BLaER1 (cell line): ENCODE data around the gene CTNNA1.

ENCODE experiments used
- H3K27ac ChIP-seq: shearing (Covaris generic); formaldehyde crosslinking; 2 replicates; pipeline ENCODE4 v1.8.1; 2022
- H3K27me3 ChIP-seq: shearing (Covaris generic); formaldehyde crosslinking; 2 replicates; pipeline ENCODE4 v1.8.1; 2022
- H3K36me3 ChIP-seq: shearing (Covaris generic); formaldehyde crosslinking; 2 replicates; pipeline ENCODE4 v1.8.1; 2022
- H3K4me1 ChIP-seq: shearing (Covaris generic); formaldehyde crosslinking; 2 replicates; pipeline ENCODE4 v1.8.1; 2022
- H3K4me2 ChIP-seq: shearing (Covaris generic); formaldehyde crosslinking; 2 replicates; pipeline ENCODE4 v1.8.1; 2022
- H3K4me3 ChIP-seq: shearing (Covaris generic); formaldehyde crosslinking; 2 replicates; pipeline ENCODE4 v1.8.1; 2022
- H3K9ac ChIP-seq: shearing (Covaris generic); formaldehyde crosslinking; 2 replicates; pipeline ENCODE4 v1.8.1; 2022
- H3K9me3 ChIP-seq: shearing (Covaris generic); formaldehyde crosslinking; 2 replicates; pipeline ENCODE4 v1.8.1; 2022
- H4K20me1 ChIP-seq: shearing (Covaris generic); formaldehyde crosslinking; 2 replicates; pipeline ENCODE4 v1.8.1; 2022
- Cebpa-rat ChIP-seq: shearing (Covaris generic); IDR thresholded peaks from 2 replicates; pipeline ENCODE4 v1.8.1; 2022

The CTNNA1 gene

DNA sequence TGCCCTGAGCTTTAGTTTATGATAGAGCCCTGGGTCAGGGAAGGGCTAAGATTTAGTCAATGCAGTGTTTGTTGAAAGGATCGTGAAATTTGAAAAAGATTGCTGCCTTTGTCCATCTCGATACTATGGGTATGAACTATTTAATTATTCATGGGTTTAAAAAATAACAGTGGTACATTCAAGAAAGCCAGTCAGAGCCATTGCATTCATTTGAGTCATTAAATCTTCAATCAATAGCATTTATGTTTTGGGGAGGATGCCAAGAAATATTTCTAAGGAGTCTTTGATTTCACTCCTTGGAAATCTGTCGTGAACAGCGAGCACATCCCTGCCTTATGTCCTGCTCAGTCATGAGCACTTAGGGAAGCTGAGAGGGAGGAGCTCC, 176.3 kb downstream of the CTNNA1 start:
- Histone ChIP-seq H3K4me3 (no peak overlapping the region), H3K27ac (no peak overlapping the region), H3K9ac (no peak overlapping the region), H3K4me2 (no peak overlapping the region), H3K36me3 (peaks cover 100% of the 10 kb centered on the region), H3K27me3 (no peaks in the 10 kb centered on the region), H4K20me1 (peaks cover 27% of the 10 kb centered on the region), H3K9me3 (no peaks in the 10 kb centered on the region), H3K4me1 (peaks cover 10% of the 10 kb centered on the region)
- no peak for TF ChIP-seq Cebpa-rat

GRCh38 chr5:138930371-138931097, 177.3 kb downstream of the CTNNA1 start:
- Histone ChIP-seq H3K36me3 (peaks cover 100% of the 10 kb centered on the region), H3K4me3 (no peak overlapping the region), H3K9me3 (no peaks in the 10 kb centered on the region), H4K20me1 (peaks cover 27% of the 10 kb centered on the region), H3K4me2 (no peak overlapping the region), H3K27ac (no peak overlapping the region), H3K9ac (no peak overlapping the region), H3K4me1 (peaks cover 10% of the 10 kb centered on the region), H3K27me3 (no peaks in the 10 kb centered on the region)
- TF ChIP-seq Cebpa-rat = no peak

- Histone ChIP-seq H3K9me3 (no peaks in the 10 kb centered on the region), H3K4me3 (no peak overlapping the region), H3K27me3 (no peaks in the 10 kb centered on the region), H3K9ac (no peak overlapping the region), H3K4me1 (peaks cover 10% of the 10 kb centered on the region), H3K36me3 (peaks cover 99% of the 10 kb centered on the region), H3K27ac (no peak overlapping the region), H4K20me1 (peaks cover 17% of the 10 kb centered on the region), H3K4me2 (no peak overlapping the region)
- no peak for TF ChIP-seq Cebpa-rat
Measured at GRCh38 chr5:138932171-138932810, 179.1 kb downstream of the CTNNA1 start.

- Histone ChIP-seq H3K27ac (no peak overlapping the region), H3K36me3 (peaks cover 97% of the 10 kb centered on the region), H3K4me3 (no peak overlapping the region), H4K20me1 (peaks cover 9% of the 10 kb centered on the region; the same call in 1 of the 2 replicates), H3K27me3 (no peaks in the 10 kb centered on the region), H3K4me1 (no peaks in the 10 kb centered on the region), H3K4me2 (no peak overlapping the region), H3K9me3 (no peaks in the 10 kb centered on the region), H3K9ac (no peak overlapping the region)
- TF ChIP-seq Cebpa-rat = no peak
Measured at GRCh38 chr5:138933522-138934290, 180.5 kb downstream of the CTNNA1 start.

- Histone ChIP-seq H3K4me3 (no peak overlapping the region), H3K27me3 (no peaks in the 10 kb centered on the region), H3K36me3 (peaks cover 84% of the 10 kb centered on the region), H3K9ac (no peak overlapping the region), H3K4me1 (no peaks in the 10 kb centered on the region), H3K4me2 (no peak overlapping the region), H4K20me1 (peaks cover 2% of the 10 kb centered on the region; the same call in 1 of the 2 replicates), H3K9me3 (no peaks in the 10 kb centered on the region), H3K27ac (no peak overlapping the region)
- TF ChIP-seq Cebpa-rat = no peak
Measured at GRCh38 chr5:138934971-138935370, 181.7 kb downstream of the CTNNA1 start.

- no peaks in the 10 kb centered on the region for H3K9me3 ChIP-seq
- no peak overlapping the region for H3K9ac ChIP-seq
- no peak overlapping the region for H3K27ac ChIP-seq
- H4K20me1 ChIP-seq = no peaks in the 10 kb centered on the region
- no peak for TF ChIP-seq Cebpa-rat
- H3K36me3 ChIP-seq = peaks cover 79% of the 10 kb centered on the region
- no peaks in the 10 kb centered on the region for H3K27me3 ChIP-seq
- no peak overlapping the region for H3K4me3 ChIP-seq
- H3K4me1 ChIP-seq = no peaks in the 10 kb centered on the region
- H3K4me2 ChIP-seq = no peak overlapping the region
Measured at GRCh38 chr5:138935466-138935865, 182.2 kb downstream of the CTNNA1 start.

DNA sequence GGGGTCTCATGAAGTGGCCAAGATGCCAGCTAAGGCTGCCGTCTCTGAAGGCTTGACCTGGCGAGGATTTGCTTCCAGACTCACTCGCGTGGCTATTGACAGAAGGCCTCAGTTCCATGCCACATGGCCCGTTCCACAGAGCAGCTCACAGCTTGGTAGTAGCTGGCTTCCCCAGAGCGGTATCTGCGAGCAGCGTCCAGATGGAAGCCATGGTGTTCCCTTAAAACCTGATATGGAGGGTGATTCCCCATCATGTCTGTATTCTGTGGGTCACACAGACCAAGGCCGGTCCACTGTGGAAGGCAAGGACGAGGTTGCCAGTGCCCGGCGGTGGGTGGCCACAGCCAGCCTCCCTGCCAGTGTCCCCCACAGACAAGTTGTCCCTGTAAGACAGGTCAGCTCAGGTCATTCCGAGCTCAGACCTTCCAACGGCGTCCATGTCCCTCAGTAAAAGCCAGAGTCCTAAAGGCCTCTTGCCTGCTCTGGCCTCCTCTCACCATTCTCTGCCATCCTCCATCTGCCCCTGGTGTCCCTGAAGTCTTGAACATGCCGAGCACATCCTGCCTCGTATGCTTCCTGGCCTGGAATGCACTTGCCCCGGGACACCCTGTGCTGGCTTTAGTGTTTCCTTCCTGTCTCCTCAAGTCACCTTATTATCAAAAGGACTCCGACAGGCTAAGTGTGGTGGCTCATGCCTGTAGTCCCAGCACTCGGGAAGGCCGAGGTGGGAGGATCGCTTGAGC, 183.2 kb downstream of the CTNNA1 start:
- H3K27me3 ChIP-seq = no peaks in the 10 kb centered on the region

GRCh38 chr5:138936968-138937345, 183.7 kb downstream of the CTNNA1 start:
- H3K36me3 ChIP-seq = peaks cover 64% of the 10 kb centered on the region

More for the DNA sequence above, 183.2 kb downstream of the CTNNA1 start:
- Histone ChIP-seq H3K9me3 (no peaks in the 10 kb centered on the region), H3K4me2 (no peak overlapping the region), H3K27ac (no peak overlapping the region), H4K20me1 (no peaks in the 10 kb centered on the region), H3K4me1 (peaks cover under 1% of the 10 kb centered on the region; the same call in 1 of the 2 replicates), H3K36me3 (peaks cover 70% of the 10 kb centered on the region), H3K4me3 (no peak overlapping the region), H3K9ac (no peak overlapping the region)
- TF ChIP-seq Cebpa-rat = no peak

More at GRCh38 chr5:138936968-138937345, 183.7 kb downstream of the CTNNA1 start:
- TF ChIP-seq Cebpa-rat = no peak
- H3K4me2 ChIP-seq = no peak overlapping the region
- H3K4me1 ChIP-seq = peaks cover 6% of the 10 kb centered on the region
- H3K27me3 ChIP-seq = no peaks in the 10 kb centered on the region
- no peak overlapping the region for H3K9ac ChIP-seq
- H4K20me1 ChIP-seq = no peaks in the 10 kb centered on the region
- H3K9me3 ChIP-seq = no peaks in the 10 kb centered on the region
- H3K4me3 ChIP-seq = no peak overlapping the region
- H3K27ac ChIP-seq = no peak overlapping the region
